HG03025 (cell line): ENCODE results near the gene CHRNA3.

Source experiments
- ATAC-seq: cut with Tn5 transposase; IDR thresholded peaks from one replicate; pipeline ENCODE4 v1.9.1; 2021; ENCODE audit warnings: mild to moderate bottlenecking, moderate library complexity; ENCODE audit not compliant: unreplicated experiment, low FRiP score

The CHRNA3 gene

GRCh38 chr15:78620527-78621421 is at the start of gene CHRNA3:
CHRNA3 (minus strand) TSS chr15:78620996; CDS start chr15:78620794, 202 bp downstream.
- ATAC-seq: no peak

- no peak for ATAC-seq
Observed at GRCh38 chr15:78668987-78669386, 48.2 kb upstream of the CHRNA3 start.

- no peak for ATAC-seq
Observed at GRCh38 chr15:78667578-78668236, 46.9 kb upstream of the CHRNA3 start.

- ATAC-seq: no peak
Observed at GRCh38 chr15:78666010-78666409, 45.2 kb upstream of the CHRNA3 start.

- ATAC-seq: no peak
Observed at GRCh38 chr15:78663703-78664102, 42.9 kb upstream of the CHRNA3 start.

GRCh38 chr15:78662028-78662427 is 41.2 kb upstream of the CHRNA3 start:
- no peak for ATAC-seq

- no peak for ATAC-seq
Observed at GRCh38 chr15:78661001-78661400, 40.2 kb upstream of the CHRNA3 start.

- ATAC-seq: no peak
Observed at GRCh38 chr15:78660584-78660983, 39.8 kb upstream of the CHRNA3 start.

- ATAC-seq: no peak
Observed at GRCh38 chr15:78658823-78659222, 38.0 kb upstream of the CHRNA3 start.

GRCh38 chr15:78654272-78654671 is 33.5 kb upstream of the CHRNA3 start:
- ATAC-seq: no peak

GRCh38 chr15:78651930-78652615 is 31.3 kb upstream of the CHRNA3 start:
- ATAC-seq: no peak

- ATAC-seq: no peak
Observed at GRCh38 chr15:78651007-78651406, 30.2 kb upstream of the CHRNA3 start.

GRCh38 chr15:78650022-78650421 is 29.2 kb upstream of the CHRNA3 start:
- ATAC-seq: no peak

- no peak for ATAC-seq
Observed at GRCh38 chr15:78645009-78645408, 24.2 kb upstream of the CHRNA3 start.

- no peak for ATAC-seq
Observed at GRCh38 chr15:78642331-78642730, 21.5 kb upstream of the CHRNA3 start.

- no peak for ATAC-seq
Observed at GRCh38 chr15:78641749-78642275, 21.0 kb upstream of the CHRNA3 start.

- ATAC-seq: no peak
Observed at GRCh38 chr15:78641102-78641748, 20.4 kb upstream of the CHRNA3 start, which contains the start of gene CHRNB4. CHRNB4 (minus strand) TSS chr15:78641210; CDS start chr15:78641133, 77 bp downstream.

- no peak for ATAC-seq
Observed at GRCh38 chr15:78640527-78641101, 19.8 kb upstream of the CHRNA3 start.

- no peak for ATAC-seq
Observed at GRCh38 chr15:78638658-78639314, 18.0 kb upstream of the CHRNA3 start.
